Hepatocyte (in vitro differentiated cells): ENCODE data around the gene FBXW5. TPM values are rescaled to one million over a fixed set of nuclear protein-coding genes. Genes with fewer than 3 reads are reported as not detected.

Experiments used
- DNase-seq: peaks from one replicate; pipeline ENCODE4 v3.0.0-alpha.2; 2016; ENCODE audit warnings: low spot score
- H2AFZ ChIP-seq: fragments of 200-600 bp; sonication (generic); 2 replicates; pipeline ENCODE4 v1.6.0; 2016; ENCODE audit warnings: antibody characterized with exemption, mild to moderate bottlenecking
- H3K27ac ChIP-seq: fragments of 200-600 bp; sonication (generic); 2 replicates; pipeline ENCODE4 v1.5.1; 2016; ENCODE audit warnings: mild to moderate bottlenecking
- H3K27me3 ChIP-seq: fragments of 200-600 bp; sonication (generic); 2 replicates; pipeline ENCODE4 v1.6.1; 2016
- H3K36me3 ChIP-seq: fragments of 200-600 bp; sonication (generic); replicated peaks from 2 replicates; pipeline ENCODE4 v1.5.1; 2016; ENCODE audit warnings: low read depth; ENCODE audit not compliant: insufficient read depth
- H3K4me1 ChIP-seq: fragments of 200-600 bp; sonication (generic); 2 replicates; pipeline ENCODE4 v1.5.1; 2016; ENCODE audit warnings: mild to moderate bottlenecking, moderate library complexity; ENCODE audit not compliant: insufficient read depth
- H3K4me2 ChIP-seq: fragments of 200-600 bp; sonication (generic); 2 replicates; pipeline ENCODE4 v1.6.0; 2016
- H3K4me3 ChIP-seq: fragments of 200-600 bp; sonication (generic); 2 replicates; pipeline ENCODE4 v1.5.1; 2016; ENCODE audit warnings: mild to moderate bottlenecking
- H3K79me2 ChIP-seq: fragments of 200-600 bp; sonication (generic); 2 replicates; pipeline ENCODE4 v1.6.0; 2017; ENCODE audit warnings: mild to moderate bottlenecking
- H3K9me2 ChIP-seq: fragments of 200-600 bp; sonication (generic); replicated peaks from 2 replicates; pipeline ENCODE4 v1.6.0; 2017; ENCODE audit warnings: mild to moderate bottlenecking; ENCODE audit not compliant: insufficient read depth
- H3K9me3 ChIP-seq: fragments of 200-600 bp; sonication (generic); 2 replicates; pipeline ENCODE4 v1.5.1; 2016; ENCODE audit warnings: low read depth, mild to moderate bottlenecking
- H4K20me1 ChIP-seq: fragments of 200-600 bp; sonication (generic); 2 replicates; pipeline ENCODE4 v1.6.0; 2016; ENCODE audit warnings: mild to moderate bottlenecking; ENCODE audit not compliant: insufficient read depth, poor library complexity, severe bottlenecking
- EZH2 ChIP-seq: fragments of 200-600 bp; sonication (generic); IDR thresholded peaks from 2 replicates; pipeline ENCODE4 v1.6.1; 2016; ENCODE audit warnings: antibody characterized with exemption, mild to moderate bottlenecking, borderline replicate concordance
- EZH2phosphoT487 ChIP-seq: fragments of 200-600 bp; sonication (generic); IDR thresholded peaks from one replicate; pipeline ENCODE4 v1.6.1; 2018; ENCODE audit warnings: antibody characterized with exemption, mild to moderate bottlenecking, low read depth, moderate library complexity; ENCODE audit not compliant: unreplicated experiment, severe bottlenecking
- WGBS: methylation state at CpG from one replicate; pipeline ENCODE4 v1.1.6; 2016; ENCODE audit warnings: low lambda C conversion rate; ENCODE audit errors: missing lambda C conversion rate; 5-methylcytosine and 5-hydroxymethylcytosine counted together
- polyA plus RNA-seq: library from polyadenylated mRNA; unstranded; fragments of >200 nt; fragmentation: Nextera tagmentation; extraction: Ambion mirVana; gene quantifications from 2 replicates; pipeline ENCODE4 v1.2.1, GENCODE V29; 2016
- total RNA-seq: library from RNA; depleted of rRNA; stranded (reverse); fragments of >200 nt; gene quantifications from 2 replicates; pipeline ENCODE4 v1.2.3, GENCODE V29; 2014
- TF ChIP-seq, protein P1 (sequence below): fragments of 200-600 bp; sonication (generic); IDR thresholded peaks from 2 replicates; pipeline ENCODE4 v1.5.1; 2016; ENCODE audit warnings: antibody characterized with exemption, mild to moderate bottlenecking; ENCODE audit not compliant: poor library complexity

Gene FBXW5
- total and polyA plus RNA-seq, 2 experiments from 2014 or later = 141 to 172 TPM

DNA sequence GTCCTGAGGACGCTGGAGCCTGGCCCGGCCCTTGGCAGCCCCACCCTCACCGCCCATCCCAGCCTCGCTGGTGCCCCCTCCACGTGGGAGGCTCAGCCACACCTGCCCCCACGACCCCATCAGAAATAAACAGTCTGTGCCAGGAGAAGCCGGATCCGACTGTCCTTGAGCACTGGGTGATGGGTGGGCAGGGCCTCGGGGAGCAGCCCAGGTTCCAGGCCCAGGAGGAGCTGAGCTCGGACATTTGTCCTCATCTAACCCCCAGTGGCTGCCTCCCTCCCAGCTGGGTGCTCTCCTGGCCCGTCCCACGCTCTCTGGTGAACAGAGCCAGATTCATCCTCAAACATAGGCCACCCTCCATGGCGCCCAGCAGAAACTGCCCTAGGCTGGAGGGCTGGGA, 28.2 kb upstream of the FBXW5 start:
- H3K4me2 ChIP-seq = no peak overlapping the region
- no peak overlapping the region for H2AFZ ChIP-seq

DNA sequence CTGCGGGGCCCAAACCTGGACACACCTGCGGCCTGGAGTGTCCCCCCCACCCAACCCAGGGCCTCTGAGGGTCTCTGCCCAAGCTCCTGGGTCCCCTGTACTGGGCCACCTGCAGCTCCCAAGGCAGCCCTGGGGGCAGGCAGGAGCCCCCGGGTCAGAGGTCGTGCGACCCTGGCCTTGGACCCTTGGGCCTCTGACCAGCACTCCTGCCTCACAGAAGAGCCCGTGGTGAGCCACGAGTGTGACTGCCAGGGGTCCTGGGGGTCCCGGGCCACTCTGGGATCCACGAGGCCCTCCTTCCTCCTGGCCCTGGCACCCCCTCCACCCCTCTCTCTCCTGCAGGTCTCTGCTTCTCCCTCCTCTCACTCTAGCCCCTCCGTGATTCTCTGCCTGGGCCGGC, 27.8 kb upstream of the FBXW5 start:
- Histone ChIP-seq H3K9me3 (no peaks in the 10 kb centered on the region), H3K27me3 (no peaks in the 10 kb centered on the region), H3K4me2 (no peak overlapping the region), H3K36me3 (no peaks in the 10 kb centered on the region), H4K20me1 (no peaks in the 10 kb centered on the region), H3K4me3 (no peak overlapping the region), H3K4me1 (no peaks in the 10 kb centered on the region), H3K79me2 (no peaks in the 10 kb centered on the region), H3K9me2 (no peaks in the 10 kb centered on the region), H3K27ac (no peak overlapping the region), H2AFZ (no peak overlapping the region)
- 95% methylated on average over 6 of the region's 11 CpGs for WGBS
- no peak for DNase-seq
- TF ChIP-seq, protein P1, sequence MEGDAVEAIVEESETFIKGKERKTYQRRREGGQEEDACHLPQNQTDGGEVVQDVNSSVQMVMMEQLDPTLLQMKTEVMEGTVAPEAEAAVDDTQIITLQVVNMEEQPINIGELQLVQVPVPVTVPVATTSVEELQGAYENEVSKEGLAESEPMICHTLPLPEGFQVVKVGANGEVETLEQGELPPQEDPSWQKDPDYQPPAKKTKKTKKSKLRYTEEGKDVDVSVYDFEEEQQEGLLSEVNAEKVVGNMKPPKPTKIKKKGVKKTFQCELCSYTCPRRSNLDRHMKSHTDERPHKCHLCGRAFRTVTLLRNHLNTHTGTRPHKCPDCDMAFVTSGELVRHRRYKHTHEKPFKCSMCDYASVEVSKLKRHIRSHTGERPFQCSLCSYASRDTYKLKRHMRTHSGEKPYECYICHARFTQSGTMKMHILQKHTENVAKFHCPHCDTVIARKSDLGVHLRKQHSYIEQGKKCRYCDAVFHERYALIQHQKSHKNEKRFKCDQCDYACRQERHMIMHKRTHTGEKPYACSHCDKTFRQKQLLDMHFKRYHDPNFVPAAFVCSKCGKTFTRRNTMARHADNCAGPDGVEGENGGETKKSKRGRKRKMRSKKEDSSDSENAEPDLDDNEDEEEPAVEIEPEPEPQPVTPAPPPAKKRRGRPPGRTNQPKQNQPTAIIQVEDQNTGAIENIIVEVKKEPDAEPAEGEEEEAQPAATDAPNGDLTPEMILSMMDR = no peak
- TF ChIP-seq EZH2 (no peak), EZH2phosphoT487 (no peak)

More for the DNA sequence above, 28.2 kb upstream of the FBXW5 start:
- Histone ChIP-seq H3K27me3 (no peaks in the 10 kb centered on the region), H3K36me3 (no peaks in the 10 kb centered on the region), H3K9me2 (no peaks in the 10 kb centered on the region), H3K9me3 (no peaks in the 10 kb centered on the region), H4K20me1 (no peaks in the 10 kb centered on the region), H3K79me2 (no peaks in the 10 kb centered on the region), H3K27ac (no peak overlapping the region), H3K4me1 (no peaks in the 10 kb centered on the region), H3K4me3 (no peak overlapping the region)
- TF ChIP-seq EZH2 (no peak), EZH2phosphoT487 (no peak)
- TF ChIP-seq, protein P1 = no peak
- DNase-seq = no peak
- 86% methylated on average over 10 of the region's 13 CpGs for WGBS

DNA sequence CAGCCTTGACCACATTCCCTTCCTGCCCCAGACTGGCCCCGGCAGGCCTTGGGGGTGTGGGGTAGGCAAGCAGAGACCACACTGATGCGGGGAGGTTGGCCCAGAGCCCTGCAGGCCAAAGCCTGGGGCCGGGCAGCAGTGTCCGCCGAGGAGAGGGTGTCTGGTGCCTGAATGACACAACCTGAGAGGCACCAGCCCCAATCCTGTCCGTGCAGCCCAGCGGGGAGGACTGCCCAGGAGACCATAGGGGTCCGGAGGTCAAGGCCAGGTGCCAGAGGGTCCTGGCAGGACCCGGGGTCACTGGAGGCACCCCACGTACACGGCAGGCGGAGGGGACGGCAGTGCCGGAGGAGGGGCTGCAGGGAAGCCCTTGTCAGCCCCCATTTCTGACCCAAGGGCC, 27.2 kb upstream of the FBXW5 start:
- H3K4me2 ChIP-seq = no peak overlapping the region
- H3K4me1 ChIP-seq = no peaks in the 10 kb centered on the region
- H3K79me2 ChIP-seq = no peaks in the 10 kb centered on the region
- H3K9me3 ChIP-seq = no peaks in the 10 kb centered on the region
- H3K27ac ChIP-seq = no peak overlapping the region
- DNase-seq = no peak
- no peaks in the 10 kb centered on the region for H3K27me3 ChIP-seq
- 82% methylated on average over 14 of the region's 14 CpGs for WGBS
- H3K4me3 ChIP-seq = no peak overlapping the region
- TF ChIP-seq EZH2phosphoT487 (no peak), EZH2 (no peak)
- TF ChIP-seq, protein P1 = no peak
- H3K9me2 ChIP-seq = no peaks in the 10 kb centered on the region
- no peaks in the 10 kb centered on the region for H3K36me3 ChIP-seq
- no peak overlapping the region for H2AFZ ChIP-seq
- no peaks in the 10 kb centered on the region for H4K20me1 ChIP-seq

DNA sequence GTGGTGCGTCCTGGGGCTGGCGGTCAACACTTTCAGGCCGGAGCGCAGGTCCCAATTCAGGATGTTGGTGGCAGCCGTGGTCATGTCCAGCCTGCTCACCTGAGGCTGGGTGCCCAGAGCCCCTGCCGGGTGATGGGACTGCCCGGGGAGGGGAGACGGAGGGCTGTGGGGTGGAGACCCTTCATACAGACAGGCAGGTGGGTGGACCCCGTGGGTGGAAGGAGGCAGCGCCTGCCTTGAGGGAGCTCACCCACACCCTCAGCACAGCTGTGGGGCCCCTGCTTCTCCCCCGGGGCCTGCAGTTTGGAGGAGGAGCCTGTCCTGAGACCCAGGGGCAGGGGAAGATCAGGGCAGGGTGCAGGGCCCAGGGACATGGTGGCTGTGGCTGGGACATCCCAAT, 25.8 kb upstream of the FBXW5 start:
- Histone ChIP-seq H3K4me1 (no peaks in the 10 kb centered on the region), H2AFZ (no peak overlapping the region), H3K36me3 (no peaks in the 10 kb centered on the region), H3K9me2 (no peaks in the 10 kb centered on the region), H3K4me2 (no peak overlapping the region), H4K20me1 (no peaks in the 10 kb centered on the region), H3K9me3 (no peaks in the 10 kb centered on the region), H3K79me2 (no peaks in the 10 kb centered on the region), H3K27me3 (no peaks in the 10 kb centered on the region), H3K4me3 (no peak overlapping the region), H3K27ac (no peak overlapping the region)
- TF ChIP-seq, protein P1 = no peak
- TF ChIP-seq EZH2phosphoT487 (no peak), EZH2 (no peak)
- WGBS = 87% methylated on average over 7 of the region's 11 CpGs
- DNase-seq = no peak
